ENCODE results near the gene SYDE2. TPM values are rescaled to one million over a fixed set of nuclear protein-coding genes. Genes with fewer than 3 reads are reported as not detected.

The SYDE2 gene
- total and polyA plus RNA-seq, 2 experiments from 2014 or later: 5.5 to 14.9 TPM

GRCh38 chr1:85172684-85173337 is 28.0 kb downstream of the SYDE2 start:
- WGBS (ENCODE audit: low lambda C conversion rate, missing lambda C conversion rate): over 99% methylated on average over 4 of the region's 4 CpGs
- TF ChIP-seq CTCF (IDR thresholded peaks at IDR 0.05; ENCODE audit: poor library complexity) (no peak), EZH2phosphoT487 (IDR thresholded peaks at IDR 0.05; ENCODE audit: low read depth, severe bottlenecking, unreplicated experiment) (no peak), EZH2 (IDR thresholded peaks at IDR 0.05; ENCODE audit: borderline replicate concordance) (no peak)

GRCh38 chr1:85171721-85172120 is 29.1 kb downstream of the SYDE2 start:
- Histone ChIP-seq H4K20me1 (ENCODE audit: insufficient read depth, poor library complexity, severe bottlenecking) (no peaks in the 10 kb centered on the region), H3K4me2 (no peak overlapping the region), H3K27me3 (no peaks in the 10 kb centered on the region), H3K36me3 (replicated peaks; ENCODE audit: insufficient read depth, low read depth) (no peaks in the 10 kb centered on the region), H3K4me1 (ENCODE audit: insufficient read depth) (no peaks in the 10 kb centered on the region), H3K9me2 (replicated peaks; ENCODE audit: insufficient read depth) (no peaks in the 10 kb centered on the region), H2AFZ (no peak overlapping the region), H3K4me3 (no peak overlapping the region), H3K27ac (no peak overlapping the region), H3K79me2 (no peaks in the 10 kb centered on the region), H3K9me3 (ENCODE audit: low read depth) (no peaks in the 10 kb centered on the region)
- TF ChIP-seq EZH2 (IDR thresholded peaks at IDR 0.05; ENCODE audit: borderline replicate concordance) (no peak), EZH2phosphoT487 (IDR thresholded peaks at IDR 0.05; ENCODE audit: low read depth, severe bottlenecking, unreplicated experiment) (no peak), CTCF (IDR thresholded peaks at IDR 0.05; ENCODE audit: poor library complexity) (no peak)
- DNase-seq (ENCODE audit: low spot score): no peak
- 92% methylated on average over 1 of the region's 1 CpG for WGBS (ENCODE audit: low lambda C conversion rate, missing lambda C conversion rate)

More at GRCh38 chr1:85172684-85173337, 28.0 kb downstream of the SYDE2 start:
- H4K20me1 ChIP-seq (ENCODE audit: insufficient read depth, poor library complexity, severe bottlenecking): no peaks in the 10 kb centered on the region
- H3K27me3 ChIP-seq: no peaks in the 10 kb centered on the region
- H3K4me1 ChIP-seq (ENCODE audit: insufficient read depth): no peaks in the 10 kb centered on the region
- no peak overlapping the region for H3K4me3 ChIP-seq
- H3K27ac ChIP-seq: no peak overlapping the region
- no peaks in the 10 kb centered on the region for H3K36me3 ChIP-seq (replicated peaks; ENCODE audit: insufficient read depth, low read depth)
- H3K9me3 ChIP-seq (ENCODE audit: low read depth): no peaks in the 10 kb centered on the region
- no peak overlapping the region for H2AFZ ChIP-seq
- H3K4me2 ChIP-seq: no peak overlapping the region
- H3K79me2 ChIP-seq: peaks cover 1% of the 10 kb centered on the region
- no peak for DNase-seq (ENCODE audit: low spot score)
- H3K9me2 ChIP-seq (replicated peaks; ENCODE audit: insufficient read depth): no peaks in the 10 kb centered on the region

GRCh38 chr1:85168884-85169283 is 31.9 kb downstream of the SYDE2 start:
- Histone ChIP-seq H3K27me3 (no peaks in the 10 kb centered on the region), H3K4me1 (ENCODE audit: insufficient read depth) (no peaks in the 10 kb centered on the region), H2AFZ (no peak overlapping the region), H3K79me2 (no peaks in the 10 kb centered on the region), H3K9me2 (replicated peaks; ENCODE audit: insufficient read depth) (no peaks in the 10 kb centered on the region), H3K4me2 (no peak overlapping the region), H4K20me1 (ENCODE audit: insufficient read depth, poor library complexity, severe bottlenecking) (no peaks in the 10 kb centered on the region), H3K27ac (no peak overlapping the region), H3K9me3 (ENCODE audit: low read depth) (no peaks in the 10 kb centered on the region), H3K36me3 (replicated peaks; ENCODE audit: insufficient read depth, low read depth) (no peaks in the 10 kb centered on the region), H3K4me3 (no peak overlapping the region)
- 81% methylated on average over 1 of the region's 1 CpG for WGBS (ENCODE audit: low lambda C conversion rate, missing lambda C conversion rate)
- TF ChIP-seq EZH2phosphoT487 (IDR thresholded peaks at IDR 0.05; ENCODE audit: low read depth, severe bottlenecking, unreplicated experiment) (no peak), EZH2 (IDR thresholded peaks at IDR 0.05; ENCODE audit: borderline replicate concordance) (no peak), CTCF (IDR thresholded peaks at IDR 0.05; ENCODE audit: poor library complexity) (no peak)
- no peak for DNase-seq (ENCODE audit: low spot score)

All from hepatocyte (in vitro differentiated cells).